HG03159 (cell line): ENCODE results near the gene ZNF549.
A peak's percentile ranks its signal among the peaks of the same experiment; 100 is the strongest.

ENCODE experiments used
- ATAC-seq: cut with Tn5 transposase; IDR thresholded peaks from one replicate; pipeline ENCODE4 v1.9.1; 2021; ENCODE audit warnings: mild to moderate bottlenecking, moderate library complexity; ENCODE audit not compliant: unreplicated experiment

ZNF549 gene

GRCh38 chr19:57566396-57567265 is 39.5 kb downstream of the ZNF549 start:
- no peak for ATAC-seq

- ATAC-seq: no peak
These were observed 43.6 kb downstream of the ZNF549 start for GRCh38 chr19:57570707-57571106.

- ATAC-seq: no peak
These were observed 45.3 kb downstream of the ZNF549 start for GRCh38 chr19:57572415-57572947.

GRCh38 chr19:57576661-57577060 is 49.5 kb downstream of the ZNF549 start:
- ATAC-seq: no peak

- peak; percentile 94 for ATAC-seq
These were observed 51.5 kb downstream of the ZNF549 start, which contains the start of gene ZNF416 for GRCh38 chr19:57578487-57579205. TSS of gene ZNF416 (minus strand) at chr19:57578911. CDS start at chr19:57578704, 207 bp downstream.

- no peak for ATAC-seq
These were observed 56.0 kb downstream of the ZNF549 start for GRCh38 chr19:57583104-57583520.

- peak; percentile 88 for ATAC-seq
These were observed 56.6 kb downstream of the ZNF549 start, which contains the start of gene ZIK1 for GRCh38 chr19:57583521-57584416. TSS of gene ZIK1 (plus strand) at chr19:57584145. CDS start at chr19:57584357, 212 bp downstream.

- no peak for ATAC-seq
These were observed 60.4 kb downstream of the ZNF549 start for GRCh38 chr19:57587529-57587928.

- no peak for ATAC-seq
These were observed 72.2 kb downstream of the ZNF549 start for GRCh38 chr19:57599377-57599760.

GRCh38 chr19:57599761-57600383 is 72.7 kb downstream of the ZNF549 start, which contains the start of gene ZNF530:
TSS of gene ZNF530 (plus strand) at chr19:57599885. CDS start at chr19:57604346, 4,461 bp downstream.
- ATAC-seq: peak; percentile 94

GRCh38 chr19:57606931-57607330 is 79.8 kb downstream of the ZNF549 start:
- no peak for ATAC-seq
